GM19468 (cell line): ENCODE data around the gene OR1S2.
"Not testable (repeated sequence)": the region's sequence is repeated elsewhere in the genome, so short reads cannot be mapped to it uniquely, and the experiment has no call there.

Experiments used
- ATAC-seq: cut with Tn5 transposase; IDR thresholded peaks from one replicate; pipeline ENCODE4 v1.9.1; 2021; ENCODE audit warnings: mild to moderate bottlenecking, moderate library complexity, moderate number of reproducible peaks; ENCODE audit not compliant: unreplicated experiment; ENCODE audit errors: extremely low read depth

The OR1S2 gene, protein sequence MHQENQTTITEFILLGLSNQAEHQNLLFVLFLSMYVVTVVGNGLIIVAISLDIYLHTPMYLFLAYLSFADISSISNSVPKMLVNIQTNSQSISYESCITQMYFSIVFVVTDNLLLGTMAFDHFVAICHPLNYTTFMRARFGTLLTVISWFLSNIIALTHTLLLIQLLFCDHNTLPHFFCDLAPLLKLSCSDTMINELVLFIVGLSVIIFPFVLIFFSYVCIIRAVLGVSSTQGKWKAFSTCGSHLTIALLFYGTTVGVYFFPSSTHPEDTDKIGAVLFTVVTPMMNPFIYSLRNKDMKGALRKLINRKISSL

GRCh38 chr11:58204042-58204441 lies at the start of gene OR1S2:
Gene OR1S2 (minus strand): TSS chr11:58204142. CDS start chr11:58204142, 0 bp downstream.
- no peak for ATAC-seq

DNA sequence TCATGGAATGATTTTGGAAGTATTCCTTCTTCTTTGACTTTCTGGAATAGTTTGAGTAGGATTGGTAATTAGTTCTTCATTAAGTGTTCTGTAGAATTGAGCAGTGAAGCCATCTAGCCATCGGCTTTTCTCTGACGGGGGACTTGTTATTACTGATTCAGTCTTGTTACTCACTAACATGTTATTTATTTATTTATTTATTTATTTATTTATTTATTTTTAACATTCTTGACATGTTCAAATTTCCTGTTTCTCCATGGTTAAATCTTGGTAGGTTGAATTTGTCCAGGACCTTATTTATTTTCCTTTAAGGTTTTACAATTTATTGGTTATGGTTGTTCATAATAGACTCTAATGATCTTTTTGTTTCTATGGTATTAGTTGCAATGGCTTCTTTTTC lies 40.0 kb upstream of the OR1S2 start:
- no peak for ATAC-seq

DNA sequence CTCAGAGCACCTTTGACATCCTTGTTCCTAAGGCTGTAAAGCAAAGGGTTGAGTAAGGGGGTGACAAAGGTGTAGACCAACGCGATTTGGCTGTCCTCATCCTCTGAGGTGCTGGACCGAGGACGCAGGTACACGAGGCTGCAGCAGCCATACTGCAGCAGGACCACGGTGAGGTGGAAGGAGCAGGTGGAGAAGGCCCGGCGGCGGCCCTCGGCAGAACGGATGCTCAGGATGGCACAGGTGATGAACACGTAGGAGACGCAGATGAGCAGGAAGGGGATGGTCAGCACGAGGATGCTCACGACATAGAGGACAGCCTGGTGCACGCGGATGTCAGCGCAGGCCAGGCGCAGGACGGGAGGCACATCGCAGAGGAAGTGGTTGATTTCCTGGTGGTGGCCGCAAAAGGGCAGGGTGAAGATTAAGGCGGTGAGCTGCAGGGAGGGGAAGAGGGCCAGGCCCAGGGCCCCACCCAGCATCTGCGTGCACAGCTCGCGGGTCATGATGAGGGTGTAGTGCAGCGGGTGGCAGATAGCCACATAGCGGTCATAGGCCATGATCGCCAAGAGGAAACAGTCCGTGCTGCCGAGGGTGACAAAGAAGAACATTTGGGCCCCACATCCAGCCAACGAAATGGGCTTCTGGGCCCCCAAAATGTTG lies 24.1 kb upstream of the OR1S2 start:
- no peak for ATAC-seq

DNA sequence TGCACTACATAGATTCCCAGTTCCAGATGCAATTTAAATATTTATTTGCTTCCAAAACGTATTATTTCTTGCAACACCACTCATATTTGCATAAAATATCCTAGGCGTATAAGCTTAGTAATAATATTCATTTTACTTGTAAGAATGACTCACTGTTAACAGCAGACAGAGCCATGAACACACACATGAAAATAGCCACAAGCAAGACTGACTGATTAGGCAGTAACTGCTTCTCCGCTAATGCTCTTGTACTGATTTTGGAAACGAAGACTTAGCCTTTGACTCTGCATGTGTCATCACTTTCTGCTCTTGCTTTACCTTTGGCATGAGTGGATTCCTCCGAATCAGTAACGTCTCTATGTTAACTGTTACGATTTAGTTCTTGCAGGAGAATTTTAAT lies 18.8 kb upstream of the OR1S2 start:
- no peak for ATAC-seq

DNA sequence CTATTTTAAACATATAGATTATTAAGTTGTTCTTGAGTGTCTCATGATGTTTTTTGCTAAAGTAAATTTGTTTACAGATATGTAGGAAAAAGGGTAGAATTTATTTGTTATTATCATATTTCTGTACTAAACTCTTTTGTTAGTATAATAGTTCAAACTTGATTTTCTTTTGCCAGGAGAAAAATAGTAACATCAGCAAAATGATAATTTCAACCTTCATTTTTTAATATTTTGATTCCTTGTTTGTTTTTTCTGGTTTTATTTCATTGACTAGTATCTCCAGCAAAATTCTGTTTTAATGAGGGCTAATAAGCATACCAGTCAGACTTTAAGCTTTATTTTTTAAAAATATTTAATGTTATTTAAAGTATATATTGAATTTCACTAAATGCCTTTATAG lies 12.5 kb upstream of the OR1S2 start:
- no peak for ATAC-seq

- not testable (repeated sequence) for ATAC-seq
Measured at GRCh38 chr11:58212420-58212819, 8.5 kb upstream of the OR1S2 start, which contains the start of gene OR1S1. Gene OR1S1 (plus strand): TSS chr11:58212720.

GRCh38 chr11:58199271-58199670 lies 4.7 kb downstream of the OR1S2 start:
- ATAC-seq, result no peak

DNA sequence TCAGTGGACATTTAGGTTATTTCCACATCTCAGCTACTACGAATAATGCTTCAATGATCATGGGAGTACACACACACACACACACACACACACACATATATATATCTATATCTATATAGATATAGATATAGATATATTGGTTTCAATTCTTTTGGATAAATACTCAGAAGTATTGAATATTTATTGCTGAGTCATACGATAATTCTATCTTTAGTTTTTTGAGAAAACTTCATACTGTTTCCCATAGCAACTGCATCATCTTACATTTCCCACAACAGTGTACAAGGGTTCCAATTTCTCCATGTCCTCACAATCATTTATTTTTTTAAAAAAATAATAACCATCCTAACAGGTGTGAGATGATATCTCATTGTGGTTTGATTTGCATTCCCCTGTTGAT lies 8.0 kb downstream of the OR1S2 start:
- no peak for ATAC-seq

- ATAC-seq, result no peak
Measured at GRCh38 chr11:58193391-58193790, 10.6 kb downstream of the OR1S2 start.

DNA sequence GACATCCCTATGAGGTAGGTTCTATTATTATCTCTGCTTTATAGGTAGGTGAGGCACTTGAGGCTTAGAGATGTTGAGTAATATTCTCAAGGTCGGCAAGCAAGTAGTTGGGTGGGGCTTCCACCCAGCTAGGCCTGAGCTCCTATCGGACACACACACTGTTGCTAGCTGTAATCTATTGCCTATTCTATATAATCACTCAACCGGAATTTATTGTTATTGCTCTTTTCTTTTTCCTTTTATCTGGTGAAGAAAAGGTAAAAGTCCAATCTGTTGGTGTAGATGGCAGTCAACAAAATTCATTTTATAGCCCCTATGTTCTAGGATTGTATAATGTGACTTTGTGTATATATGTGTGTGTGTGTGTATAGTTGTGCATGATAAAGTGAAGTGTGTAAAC lies 11.7 kb downstream of the OR1S2 start:
- ATAC-seq, result no peak

GRCh38 chr11:58188770-58189169 lies 15.2 kb downstream of the OR1S2 start, which contains the start of gene OR9Q2:
Gene OR9Q2 (plus strand): TSS chr11:58189070. CDS start chr11:58190491, 1,421 bp downstream.
- ATAC-seq, result no peak

- no peak for ATAC-seq
Measured at GRCh38 chr11:58186938-58187337, 17.0 kb downstream of the OR1S2 start.

- no peak for ATAC-seq
Measured at GRCh38 chr11:58179648-58180047, 24.3 kb downstream of the OR1S2 start.

DNA sequence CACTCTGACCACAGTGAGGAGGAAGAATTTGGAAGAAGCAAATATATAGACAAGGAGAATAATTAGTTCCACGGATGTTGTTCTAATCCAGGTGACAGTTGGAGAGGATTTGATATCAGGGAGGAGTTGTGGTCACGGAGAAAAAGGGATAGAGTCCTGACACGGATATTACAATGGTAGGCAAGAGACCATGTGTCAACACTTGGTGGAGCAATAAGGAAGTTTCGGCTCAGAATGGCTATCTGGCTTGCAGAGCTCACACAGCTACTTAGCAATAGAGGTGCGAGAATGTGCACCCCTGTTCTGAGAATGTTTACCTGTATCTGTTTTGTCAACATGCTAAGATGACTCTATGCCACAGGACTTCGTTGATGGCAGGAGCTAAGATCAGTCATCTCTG lies 25.5 kb downstream of the OR1S2 start:
- no peak for ATAC-seq

DNA sequence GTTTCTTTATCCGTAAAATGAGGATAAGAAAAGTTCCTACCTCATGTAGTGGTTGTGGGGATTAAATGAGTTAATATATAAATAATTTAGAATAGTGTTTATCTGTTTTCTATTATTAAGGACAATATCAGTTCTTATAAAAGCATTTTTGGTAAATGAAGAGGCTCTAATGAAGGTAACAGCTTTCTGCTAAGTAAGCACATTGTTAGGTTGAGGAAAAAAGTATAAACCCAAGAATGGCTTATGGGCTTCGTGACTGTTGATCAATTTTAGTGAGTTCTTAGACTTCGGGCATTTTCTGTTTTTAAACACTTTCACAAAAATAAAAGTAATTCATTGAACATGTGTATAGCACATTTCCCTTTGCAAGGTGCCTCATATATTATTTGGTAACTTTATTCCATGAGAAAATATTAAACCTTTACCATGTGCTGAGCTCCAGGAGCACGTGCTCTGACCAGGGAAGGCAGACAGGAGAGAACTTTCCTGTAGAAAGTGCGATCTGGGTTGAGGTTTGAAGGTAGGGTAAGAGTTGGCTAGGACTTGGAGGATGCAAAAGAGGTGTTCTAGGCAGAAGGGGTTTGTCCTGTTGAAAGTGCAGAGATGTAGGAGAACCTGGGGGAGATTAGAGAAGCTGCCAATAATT lies 26.4 kb downstream of the OR1S2 start:
- ATAC-seq, result no peak

DNA sequence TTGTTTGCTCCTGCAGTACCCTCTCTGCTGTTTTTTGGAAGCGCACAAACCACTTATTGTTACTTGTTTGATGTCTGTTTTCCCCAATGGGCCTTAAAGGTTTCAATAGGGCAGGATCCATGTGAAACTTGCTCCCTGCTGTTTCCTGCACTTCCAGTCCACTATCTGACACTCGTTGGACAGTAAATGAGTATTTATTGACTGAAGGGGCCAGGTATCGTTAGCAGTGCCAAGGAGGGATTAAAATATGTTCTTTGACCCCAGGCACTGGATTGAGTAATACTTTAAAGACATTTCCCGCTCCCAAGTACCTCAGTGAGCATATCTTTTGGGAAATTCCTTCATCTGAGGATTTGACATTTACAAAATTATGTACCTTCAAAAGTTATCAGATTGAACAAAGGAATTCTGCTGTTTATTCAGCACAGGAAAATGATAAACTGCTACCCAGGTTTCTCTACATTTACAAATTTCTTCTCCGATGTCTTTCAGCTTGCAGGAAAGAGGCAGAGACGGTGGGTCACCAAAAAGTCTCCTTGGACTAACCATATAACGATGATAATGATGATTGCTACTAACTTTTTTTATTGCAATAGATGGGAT lies 38.3 kb downstream of the OR1S2 start:
- ATAC-seq, result no peak

GRCh38 chr11:58164990-58165389 lies 39.0 kb downstream of the OR1S2 start:
- ATAC-seq, result no peak

DNA sequence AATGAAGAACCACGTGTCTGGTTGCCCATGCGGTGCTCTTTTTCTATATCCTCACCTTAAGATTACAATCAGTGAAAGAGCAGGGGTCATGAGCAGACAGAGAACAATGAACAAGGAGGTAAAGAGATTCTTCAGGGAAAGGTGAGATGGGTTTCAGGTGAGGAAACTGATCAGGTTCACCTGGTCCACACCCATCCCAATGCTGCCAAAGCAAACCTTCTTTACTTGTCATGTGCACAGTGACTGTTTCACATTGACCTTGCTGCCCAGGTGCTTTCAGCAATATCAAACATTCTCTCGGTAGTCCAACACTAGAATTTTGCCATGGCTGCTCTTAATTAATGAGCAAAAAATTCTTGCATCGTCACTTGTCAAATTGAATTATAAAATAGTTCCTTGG lies 39.6 kb downstream of the OR1S2 start:
- ATAC-seq, result no peak
